Endothelial cell of umbilical vein (primary cell): ENCODE results near the gene CD164L2. TPM values are rescaled to one million over a fixed set of nuclear protein-coding genes. Genes with fewer than 3 reads are reported as not detected.
A peak's percentile ranks its signal among the peaks of the same experiment; 100 is the strongest.

Source experiments
- BruUV-seq: library from RNA; stranded (reverse); fragments of 400-500 nt; replicated peaks from 2 replicates; lab custom pipeline; 2021; lab: Mats Ljungman, UMichigan
- CTCF ChIA-PET: fragments of 300-600, 350-600 bp; sonication (Branson Sonifier 250); formaldehyde crosslinking; loops from one replicate; lab custom pipeline; 2021; ENCODE audit warnings: antibody characterized with exemption, inconsistent platforms; lab: Charles Lee
- POLR2A ChIA-PET: fragments of 300-600, 350-600 bp; sonication (Branson Sonifier 250); formaldehyde crosslinking; loops from one replicate; lab custom pipeline; 2021; ENCODE audit warnings: antibody characterized with exemption, inconsistent platforms; lab: Charles Lee
- DNase-seq: peaks from one replicate; pipeline ENCODE4 v3.0.0-alpha.2; 2011; ENCODE audit warnings: low read depth, low spot score
- FAIRE-seq: peaks from 2 replicates; lab custom pipeline; 2011; peaks lifted over from hg19 to GRCh38; lab: Jason Lieb, UNC
- H2AFZ ChIP-seq: 2 replicates; pipeline ENCODE4 v1.6.0; 2012; ENCODE audit warnings: low read depth, low read length, control low read depth, inconsistent platforms
- H3K27ac ChIP-seq: 2 replicates; pipeline ENCODE4 v1.5.1; 2011; ENCODE audit warnings: low read depth, mild to moderate bottlenecking, control low read depth, low read length, moderate library complexity; ENCODE audit not compliant: insufficient read depth
- H3K27me3 ChIP-seq, 2 experiments: 2 replicates each; pipeline versions ENCODE4 v1.6.0 to v1.6.1; 2011; ENCODE audit warnings: low read length in 2 of 2, mixed read lengths in 1 of 2; ENCODE audit not compliant: control insufficient read depth in 2 of 2, insufficient read depth in 2 of 2
- H3K36me3 ChIP-seq, 2 experiments: 2 replicates in 1 of 2; 3 replicates in 1 of 2; pipeline ENCODE4 v1.5.1; 2011; ENCODE audit warnings: low read length in 2 of 2, mild to moderate bottlenecking in 1 of 2, moderate library complexity in 1 of 2; ENCODE audit not compliant: control insufficient read depth in 2 of 2, insufficient read depth in 2 of 2; ENCODE audit errors: extremely low read depth in 1 of 2
- H3K4me1 ChIP-seq: 3 replicates; pipeline ENCODE4 v1.5.1; 2011; ENCODE audit warnings: mild to moderate bottlenecking, low read length; ENCODE audit not compliant: control insufficient read depth, insufficient read depth; ENCODE audit errors: extremely low read depth
- H3K4me2 ChIP-seq: 2 replicates; pipeline ENCODE4 v1.6.1; 2011; ENCODE audit warnings: low read length, control low read depth, mixed read lengths; ENCODE audit not compliant: insufficient read depth
- H3K4me3 ChIP-seq, 3 experiments: fragments of 200-600 bp in 1 of 3; sonication (generic), shearing (Covaris generic) in 1 of 3; replicated peaks in 1 of 3; 2 replicates each; pipeline ENCODE4 v1.5.1; 2011 to 2016; ENCODE audit warnings: control low read depth in 3 of 3, low read length in 3 of 3, mild to moderate bottlenecking in 2 of 3, inconsistent platforms in 1 of 3, low read depth in 1 of 3, moderate library complexity in 1 of 3; ENCODE audit not compliant: insufficient read depth in 1 of 3
- H3K79me2 ChIP-seq: 2 replicates; pipeline ENCODE4 v1.6.0; 2012; ENCODE audit warnings: low read length, inconsistent platforms; ENCODE audit not compliant: control insufficient read depth, insufficient read depth
- H3K9ac ChIP-seq: replicated peaks from 2 replicates; pipeline ENCODE3; 2011; ENCODE audit warnings: low read length, control low read depth; ENCODE audit not compliant: insufficient read depth; ENCODE audit errors: extremely low read depth
- H3K9me1 ChIP-seq: replicated peaks from 3 replicates; pipeline ENCODE4 v1.6.0; 2011; ENCODE audit warnings: mild to moderate bottlenecking, low read length; ENCODE audit not compliant: control insufficient read depth, insufficient read depth; ENCODE audit errors: extremely low read depth
- H3K9me3 ChIP-seq: replicated peaks from 2 replicates; pipeline ENCODE4 v1.5.1; 2012; ENCODE audit warnings: low read length, inconsistent platforms; ENCODE audit not compliant: control insufficient read depth, insufficient read depth
- H4K20me1 ChIP-seq: replicated peaks from 2 replicates; pipeline ENCODE3; 2011; ENCODE audit warnings: mild to moderate bottlenecking, low read length; ENCODE audit not compliant: control insufficient read depth, insufficient read depth; ENCODE audit errors: extremely low read depth
- CTCF ChIP-seq, 2 donors: IDR thresholded peaks; 1 replicate in 1 of 2; 2 replicates in 1 of 2; pipeline ENCODE4 v1.5.1; 2011; ENCODE audit warnings: low read length in 2 of 2, mild to moderate bottlenecking in 2 of 2, moderate library complexity in 2 of 2, control low read depth in 1 of 2, inconsistent platforms in 1 of 2, low read depth in 1 of 2; ENCODE audit not compliant: insufficient read depth in 1 of 2; ENCODE audit errors: extremely low read depth in 1 of 2
- EZH2 ChIP-seq: IDR thresholded peaks from 2 replicates; pipeline ENCODE4 v1.6.1; 2012; ENCODE audit warnings: borderline replicate concordance, low read depth, mild to moderate bottlenecking, moderate library complexity, low read length, inconsistent platforms; ENCODE audit not compliant: severe bottlenecking
- JUN ChIP-seq: IDR thresholded peaks from 2 replicates; pipeline ENCODE4 v1.6.1; 2011; ENCODE audit warnings: borderline replicate concordance, low read depth; ENCODE audit not compliant: insufficient read length, insufficient read depth
- MYC ChIP-seq: IDR thresholded peaks from one replicate; pipeline ENCODE4 v1.6.1; 2011; ENCODE audit warnings: mild to moderate bottlenecking, low read depth, low read length
- POLR2A ChIP-seq: IDR thresholded peaks from 2 replicates; pipeline ENCODE4 v1.6.1; 2012; ENCODE audit warnings: low read depth, mild to moderate bottlenecking, control low read depth, low read length
- POLR2AphosphoS5 ChIP-seq: IDR thresholded peaks from 2 replicates; pipeline ENCODE4 v1.6.1; 2012; ENCODE audit warnings: low read depth, mild to moderate bottlenecking, control low read depth, low read length, moderate library complexity; ENCODE audit not compliant: insufficient read depth
- dilution Hi-C: fragments of 300-500 bp; cut with MboI; formaldehyde crosslinking; loops from one replicate; pipeline ENCODE4 v1.15.0; 2019; ENCODE audit warnings: low sequenced_read_pairs; ENCODE audit not compliant: extremely low pct_ligation_motif_present
- intact Hi-C: fragments of 100-400 bp; cut with micrococcal nuclease; formaldehyde crosslinking; loops from one replicate; pipeline ENCODE4 v1.10.0; 2022
- polyA plus RNA-seq, 4 experiments: library from polyadenylated mRNA; depleted of rRNA in 3 of 4; stranded (reverse) in 3 of 4; unstranded in 1 of 4; fragments of >200 nt; gene quantifications; 2 replicates each; pipeline versions ENCODE4 v1.2.1 to v1.2.3, GENCODE V29; 2011 to 2012; ENCODE audit warnings: missing spikeins in 1 of 4
- total RNA-seq: library from RNA; stranded (reverse); gene quantifications from 2 replicates; pipeline ENCODE4 v1.2.3, GENCODE V29; 2021

CD164L2 gene
- total and polyA plus RNA-seq, 2 donors (not counting 3 experiments of a cell fraction or from before 2014, with no cell fraction given) = not detected

- DNase-seq = peak; percentile 76
- H3K4me2 ChIP-seq = peak overlapping the region; percentile 80
- H4K20me1 ChIP-seq = no peaks in the 10 kb centered on the region
- peak overlapping the region; percentile 85 for H3K27ac ChIP-seq
- H3K36me3 ChIP-seq = peaks cover 0 to 2% of the 10 kb centered on the region in 2 experiments
- no TSS peak for BruUV-seq
- FAIRE-seq = no peak
- H3K9me3 ChIP-seq = no peaks in the 10 kb centered on the region
- no peaks in the 10 kb centered on the region for H3K9me1 ChIP-seq
- POLR2A ChIA-PET = interaction anchor here (0.6 to 1.7 kb wide), 7 partner anchors 11 to 1145 kb away, joined by 3 to 5 read pairs (median 4); partner anchors contain the start of gene AHDC1
- dilution Hi-C loops = no loop called here
- CTCF ChIA-PET = interaction anchor here (0.7 to 6.8 kb wide), 26 partner anchors 9 to 303 kb away, joined by 3 to 57 read pairs (median 5); partner anchors contain the start of genes CD164L2, FCN3 and GPR3
- intact Hi-C loops = loop anchor here (1.0 kb wide), 1 partner anchor 26 kb away; the partner anchor contains the start of gene GPR3
- H3K4me1 ChIP-seq = peaks cover 15% of the 10 kb centered on the region
- TF ChIP-seq POLR2AphosphoS5 (peak; percentile 54), JUN (no peak), MYC (no peak), POLR2A (no peak), CTCF (IDR thresholded peaks at IDR 0.05; ENCODE audit: extremely low read depth in 1 of 2, insufficient read depth in 1 of 2, low read depth in 1 of 2, low read length in 2 of 2) (no peak), EZH2 (no peak)
- H2AFZ ChIP-seq = peak overlapping the region; percentile 94
- peak overlapping the region; percentile 83 for H3K9ac ChIP-seq
- no peaks in the 10 kb centered on the region for H3K79me2 ChIP-seq
- H3K4me3 ChIP-seq = peak overlapping the region; percentile 62 to 81 (median 79)
- H3K27me3 ChIP-seq = no peaks in the 10 kb centered on the region
These were observed 17.1 kb downstream of the CD164L2 start for GRCh38 chr1:27366113-27366410.
